H1 (cell line): Measurements from ENCODE around the gene MCM3AP. TPM values are rescaled to one million over a fixed set of nuclear protein-coding genes. Genes with fewer than 3 reads are reported as not detected.

ENCODE experiments used
- CTCF ChIA-PET: fragments of 300-600 bp; sonication (Branson Sonifier 250); formaldehyde crosslinking; loops from one replicate; lab custom pipeline; 2021; ENCODE audit not compliant: partially characterized antibody; lab: Charles Lee
- POLR2A ChIA-PET: fragments of 300-600 bp; sonication (Branson Sonifier 250); formaldehyde crosslinking; loops from one replicate; lab custom pipeline; 2021; ENCODE audit warnings: inconsistent platforms; ENCODE audit not compliant: partially characterized antibody; lab: Charles Lee
- DNase-seq, 2 experiments: peaks; one replicate each; pipeline versions ENCODE4 v3.0.0 to v3.0.0-alpha.2; 2010 to 2022; ENCODE audit warnings: low spot score in 2 of 2, low read depth in 1 of 2, mixed read lengths in 1 of 2
- FAIRE-seq: peaks from 2 replicates; lab custom pipeline; 2011; peaks lifted over from hg19 to GRCh38; lab: Jason Lieb, UNC
- H2AFZ ChIP-seq: 2 replicates; pipeline ENCODE4 v1.8.1; 2012; ENCODE audit warnings: low read length, inconsistent platforms
- H2AK5ac ChIP-seq: 2 replicates; pipeline ENCODE4 v1.6.1; 2013; ENCODE audit warnings: low read depth, low read length
- H2BK120ac ChIP-seq: replicated peaks from 2 replicates; pipeline ENCODE3; 2013; ENCODE audit warnings: low read depth, low read length, inconsistent platforms
- H2BK12ac ChIP-seq: 2 replicates; pipeline ENCODE4 v1.6.1; 2013; ENCODE audit warnings: low read depth, low read length
- H2BK15ac ChIP-seq: 2 replicates; pipeline ENCODE4 v1.6.1; 2013; ENCODE audit warnings: low read length
- H2BK20ac ChIP-seq: 2 replicates; pipeline ENCODE4 v1.6.1; 2013; ENCODE audit warnings: low read length
- H2BK5ac ChIP-seq: 2 replicates; pipeline ENCODE4 v1.6.1; 2013; ENCODE audit warnings: low read depth, low read length
- H3K14ac ChIP-seq: 2 replicates; pipeline ENCODE4 v1.6.1; 2013; ENCODE audit warnings: inconsistent platforms; ENCODE audit not compliant: insufficient read length
- H3K18ac ChIP-seq: 2 replicates; pipeline ENCODE4 v1.6.1; 2013; ENCODE audit warnings: low read length; ENCODE audit errors: extremely low read depth
- H3K23ac ChIP-seq: 2 replicates; pipeline ENCODE4 v1.6.1; 2013; ENCODE audit warnings: inconsistent platforms; ENCODE audit not compliant: insufficient read length
- H3K23me2 ChIP-seq: 2 replicates; pipeline ENCODE4 v1.6.1; 2013; ENCODE audit warnings: low read depth, low read length
- H3K27ac ChIP-seq: 2 replicates; pipeline ENCODE4 v1.6.1; 2011; ENCODE audit warnings: low read depth, low read length, inconsistent platforms
- H3K27me3 ChIP-seq, 4 experiments: replicated peaks in 1 of 4; 1 replicate in 1 of 4; 2 replicates in 3 of 4; pipeline versions ENCODE4 v1.6.1 to v1.8.1; 2011 to 2013; ENCODE audit warnings: low read length in 3 of 4, mild to moderate bottlenecking in 3 of 4, inconsistent platforms in 2 of 4, mixed read lengths in 2 of 4, moderate library complexity in 1 of 4; ENCODE audit not compliant: control insufficient read depth in 3 of 4, insufficient read depth in 3 of 4; ENCODE audit errors: extremely low read depth in 1 of 4
- H3K36me3 ChIP-seq, 4 experiments: 2 replicates each; pipeline versions ENCODE4 v1.6.1 to v1.8.1; 2011 to 2013; ENCODE audit warnings: mild to moderate bottlenecking in 4 of 4, low read length in 3 of 4, moderate library complexity in 2 of 4, control low read depth in 1 of 4, inconsistent platforms in 1 of 4; ENCODE audit not compliant: insufficient read depth in 4 of 4, control insufficient read depth in 2 of 4
- H3K4ac ChIP-seq: replicated peaks from 2 replicates; pipeline ENCODE3; 2013; ENCODE audit warnings: low read length, low read depth, mixed read lengths, inconsistent platforms; ENCODE audit not compliant: insufficient read length
- H3K4me1 ChIP-seq, 4 experiments: replicated peaks in 1 of 4; 1 replicate in 1 of 4; 2 replicates in 3 of 4; pipeline versions ENCODE4 v1.6.1 to v1.8.1; 2011 to 2013; ENCODE audit warnings: low read length in 3 of 4, inconsistent platforms in 2 of 4, mixed read lengths in 1 of 4; ENCODE audit not compliant: insufficient read depth in 4 of 4, control insufficient read depth in 3 of 4
- H3K4me2 ChIP-seq, 2 experiments: 2 replicates each; pipeline versions ENCODE4 v1.6.1 to v1.8.1; 2011 to 2013; ENCODE audit warnings: low read depth in 2 of 2, low read length in 2 of 2, control low read depth in 1 of 2, inconsistent platforms in 1 of 2, mild to moderate bottlenecking in 1 of 2; ENCODE audit not compliant: insufficient read depth in 1 of 2
- H3K4me3 ChIP-seq, 4 experiments: fragments of 200-600, 300-600 bp in 1 of 4; sonication (generic), shearing (Covaris generic), sonication (Bioruptor Twin) in 1 of 4; 2 replicates each; pipeline versions ENCODE4 v1.5.1 to v1.8.1; 2011 to 2016; ENCODE audit warnings: low read length in 4 of 4, low read depth in 3 of 4, control low read depth in 2 of 4, inconsistent platforms in 2 of 4, mild to moderate bottlenecking in 2 of 4, mixed read lengths in 1 of 4, moderate library complexity in 1 of 4; ENCODE audit not compliant: insufficient read depth in 2 of 4; ENCODE audit errors: extremely low read depth in 1 of 4
- H3K56ac ChIP-seq: replicated peaks from 2 replicates; pipeline ENCODE3; 2013; ENCODE audit warnings: low read depth, mild to moderate bottlenecking, mixed read lengths, low read length, inconsistent platforms; ENCODE audit not compliant: insufficient read length
- H3K79me1 ChIP-seq: 2 replicates; pipeline ENCODE4 v1.6.1; 2013; ENCODE audit warnings: low read depth, low read length, control low read depth
- H3K79me2 ChIP-seq, 2 experiments: 2 replicates each; pipeline versions ENCODE4 v1.6.1 to v1.8.1; 2012 to 2013; ENCODE audit warnings: low read length in 2 of 2, mild to moderate bottlenecking in 2 of 2, inconsistent platforms in 1 of 2; ENCODE audit not compliant: insufficient read depth in 2 of 2, control insufficient read depth in 1 of 2
- H3K9ac ChIP-seq, 4 experiments: replicated peaks in 1 of 4; 1 replicate in 1 of 4; 2 replicates in 3 of 4; pipeline versions ENCODE4 v1.6.1 to v1.8.1; 2011 to 2013; ENCODE audit warnings: low read depth in 3 of 4, low read length in 3 of 4, control low read depth in 2 of 4, mild to moderate bottlenecking in 2 of 4, moderate library complexity in 2 of 4, inconsistent platforms in 1 of 4; ENCODE audit errors: extremely low read depth in 1 of 4
- H3K9me3 ChIP-seq, 2 experiments: 2 replicates each; pipeline versions ENCODE4 v1.6.1 to v1.8.1; 2012 to 2013; ENCODE audit warnings: mild to moderate bottlenecking in 2 of 2, moderate library complexity in 2 of 2, control low read depth in 1 of 2, inconsistent platforms in 1 of 2, low read depth in 1 of 2, low read length in 1 of 2, mixed read lengths in 1 of 2; ENCODE audit not compliant: insufficient read depth in 2 of 2
- H4K20me1 ChIP-seq, 2 experiments: replicated peaks in 1 of 2; 2 replicates each; pipeline versions ENCODE3 to v1.8.1; 2011 to 2013; ENCODE audit warnings: inconsistent platforms in 2 of 2, low read length in 2 of 2, mild to moderate bottlenecking in 1 of 2; ENCODE audit not compliant: insufficient read depth in 2 of 2, control insufficient read depth in 1 of 2
- H4K5ac ChIP-seq: 2 replicates; pipeline ENCODE4 v1.6.1; 2013; ENCODE audit warnings: low read length, low read depth, mixed read lengths, inconsistent platforms; ENCODE audit not compliant: insufficient read length
- H4K8ac ChIP-seq: 2 replicates; pipeline ENCODE4 v1.8.0; 2013; ENCODE audit warnings: mild to moderate bottlenecking, moderate library complexity, low read length, inconsistent platforms; ENCODE audit not compliant: insufficient read depth; ENCODE audit errors: extremely low read depth
- H4K91ac ChIP-seq: replicated peaks from 2 replicates; pipeline ENCODE3; 2013; ENCODE audit warnings: low read length, mixed read lengths, inconsistent platforms; ENCODE audit not compliant: insufficient read length
- TCF12 ChIP-seq: IDR thresholded peaks from 2 replicates; pipeline ENCODE4 v1.6.1; 2011; ENCODE audit warnings: low read depth, mild to moderate bottlenecking, low read length
- whole genome bisulfite sequencing, 2 experiments: shearing (Covaris generic) in 1 of 2; methylation state at CpG; one replicate each; pipeline versions ENCODE4 v1.1.6 to v1.1.7; 2013 to 2015; ENCODE audit warnings: low lambda C conversion rate in 2 of 2, mixed read lengths in 2 of 2, inconsistent platforms in 1 of 2, low coverage in 1 of 2, missing lambda C conversion rate in 1 of 2; ENCODE audit not compliant: insufficient replicate concordance in 2 of 2, insufficient coverage in 1 of 2, insufficient read length in 1 of 2; ENCODE audit errors: extremely low coverage in 1 of 2, missing lambda C conversion rate in 1 of 2; 5-methylcytosine and 5-hydroxymethylcytosine counted together
- polyA plus RNA-seq, 7 experiments: library from polyadenylated mRNA; depleted of rRNA in 3 of 7; stranded (reverse) in 5 of 7; unstranded in 2 of 7; fragments of >200 nt in 5 of 7; fragments of 200-250 nt in 2 of 7; gene quantifications; 1 replicate in 5 of 7; 2 replicates in 1 of 7; 4 replicates in 1 of 7; pipeline versions ENCODE4 v1.2.1 to v1.2.3, GENCODE V29; 2011 to 2013; ENCODE audit warnings: missing spikeins in 2 of 7, mixed read lengths in 2 of 7
- total RNA-seq: library from RNA; stranded (reverse); fragmentation: NEBNext Ultra II Directional; extraction: Animal tissue kit (Norgen Biotek cat#: 25700); gene quantifications from 2 replicates; pipeline ENCODE4 v1.2.1, GENCODE V29; 2021

MCM3AP gene
- total and polyA plus RNA-seq, 2 of the 8 experiments (the other 6 are each of a cell fraction or from before 2014, with no cell fraction given): 37.2 to 119 TPM

DNA sequence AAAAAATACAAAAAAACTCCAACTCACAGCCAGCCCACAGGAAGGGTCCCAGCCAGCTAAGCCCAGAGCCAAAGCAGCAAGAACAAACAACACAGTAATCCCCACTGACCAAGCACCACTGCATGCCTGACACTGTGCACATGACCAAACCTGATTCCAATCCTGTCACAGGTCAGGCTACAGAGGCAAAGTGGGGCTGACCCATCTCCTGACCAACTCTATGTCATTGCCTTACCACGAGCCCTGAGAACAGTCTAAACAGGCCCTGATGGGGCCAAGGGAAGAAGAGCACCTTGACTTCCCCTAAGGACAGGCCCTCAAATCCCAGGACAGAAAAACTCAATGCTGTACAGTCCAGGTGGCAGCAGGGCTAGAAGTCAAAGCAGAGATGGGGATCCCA lies 59.3 kb downstream of the MCM3AP start:
- Histone ChIP-seq H2AFZ (no peak overlapping the region), H3K27ac (no peak overlapping the region), H3K18ac (no peak overlapping the region), H3K4me3 (no peak overlapping the region), H3K36me3 (peaks cover 2 to 27% (median 15%) of the 10 kb centered on the region in 4 experiments; a peak in 6 of 8 replicates), H3K4ac (no peak overlapping the region), H4K91ac (no peak overlapping the region), H3K79me1 (peaks cover 19% of the 10 kb centered on the region), H2BK5ac (peak overlapping the region; percentile 22; the same call in 1 of the 2 replicates), H3K79me2 (peaks cover 15 to 57% of the 10 kb centered on the region in 2 experiments; a peak in 3 of 4 replicates), H3K14ac (no peak overlapping the region), H2BK15ac (0 out of 2 replicates have a peak overlapping the region, but pooled peaks have one; percentile 35), H3K4me1 (peaks cover 3 to 12% (median 6%) of the 10 kb centered on the region in 4 experiments), H3K23ac (no peak overlapping the region), H3K27me3 (peaks cover 0 to 4% (median 0%) of the 10 kb centered on the region in 4 experiments; a peak in 2 of 7 replicates), H3K9ac (no peak overlapping the region), H2AK5ac (no peak overlapping the region), H3K9me3 (peaks cover 16 to 19% of the 10 kb centered on the region in 2 experiments; a peak in 3 of 4 replicates), H3K56ac (no peak overlapping the region), H4K20me1 (peaks cover 6 to 25% of the 10 kb centered on the region in 2 experiments), H4K5ac (no peak overlapping the region), H2BK120ac (no peak overlapping the region), H2BK20ac (no peak overlapping the region), H4K8ac (no peak overlapping the region), H3K23me2 (peaks cover 7% of the 10 kb centered on the region; the same call in 1 of the 2 replicates), H2BK12ac (no peak overlapping the region), H3K4me2 (peak overlapping the region in 1 of 2 experiments; percentile 21; a peak in 1 of 4 replicates)
- TF ChIP-seq TCF12: no peak
- DNase-seq (no peak), FAIRE-seq (no peak)
- ChIA-PET POLR2A (no interaction called here), CTCF (interaction anchor here (0.9 to 2.0 kb wide), 4 partner anchors 10 to 80 kb away, joined by 3 to 16 read pairs (median 4); no protein-coding TSS in a partner anchor)
- WGBS, 2 experiments: 95% methylated on average over 1 of the region's 1 CpG; no CpG with 5 or more reads in 1 of the 2 experiments
